ENCODE data around the gene CCDC116.

DNA sequence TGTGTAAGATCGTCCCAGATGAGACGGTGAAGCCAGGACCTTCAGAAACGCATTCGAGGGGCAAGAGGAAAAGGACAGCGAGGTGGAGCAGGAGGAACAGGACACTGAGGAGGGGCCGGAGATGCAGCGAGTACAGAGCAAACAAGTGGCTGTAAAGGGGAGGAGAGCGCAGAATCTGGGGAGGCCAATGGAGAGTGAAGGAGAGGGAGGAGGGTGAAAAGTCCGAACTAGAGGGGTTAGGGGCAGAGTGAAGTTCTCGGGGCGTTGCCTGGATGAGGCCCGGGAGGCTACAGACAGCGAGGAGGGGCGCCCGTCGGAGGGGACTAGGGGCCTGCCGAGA is 24.4 kb downstream of the CCDC116 start:
- TF ChIP-seq, protein P1, sequence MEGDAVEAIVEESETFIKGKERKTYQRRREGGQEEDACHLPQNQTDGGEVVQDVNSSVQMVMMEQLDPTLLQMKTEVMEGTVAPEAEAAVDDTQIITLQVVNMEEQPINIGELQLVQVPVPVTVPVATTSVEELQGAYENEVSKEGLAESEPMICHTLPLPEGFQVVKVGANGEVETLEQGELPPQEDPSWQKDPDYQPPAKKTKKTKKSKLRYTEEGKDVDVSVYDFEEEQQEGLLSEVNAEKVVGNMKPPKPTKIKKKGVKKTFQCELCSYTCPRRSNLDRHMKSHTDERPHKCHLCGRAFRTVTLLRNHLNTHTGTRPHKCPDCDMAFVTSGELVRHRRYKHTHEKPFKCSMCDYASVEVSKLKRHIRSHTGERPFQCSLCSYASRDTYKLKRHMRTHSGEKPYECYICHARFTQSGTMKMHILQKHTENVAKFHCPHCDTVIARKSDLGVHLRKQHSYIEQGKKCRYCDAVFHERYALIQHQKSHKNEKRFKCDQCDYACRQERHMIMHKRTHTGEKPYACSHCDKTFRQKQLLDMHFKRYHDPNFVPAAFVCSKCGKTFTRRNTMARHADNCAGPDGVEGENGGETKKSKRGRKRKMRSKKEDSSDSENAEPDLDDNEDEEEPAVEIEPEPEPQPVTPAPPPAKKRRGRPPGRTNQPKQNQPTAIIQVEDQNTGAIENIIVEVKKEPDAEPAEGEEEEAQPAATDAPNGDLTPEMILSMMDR (conservative IDR thresholded peaks at IDR 0.05; ENCODE audit: low read length): no peak
- TF ChIP-seq EZH2phosphoT487 (IDR thresholded peaks at IDR 0.05; ENCODE audit: borderline replicate concordance): no peak

All from Loucy (cell line).